Stimulated activated CD4-positive, alpha-beta T cell treated with anti-CD3 and anti-CD28 coated beads, Interleukin-2, amount 100 ng/mL, for 24 hours (primary cell): ENCODE results near the gene NRXN3.

Source experiments
- DNase-seq, 2 donors: peaks; one replicate each; pipeline ENCODE4 v3.0.0-alpha.2; 2020

The NRXN3 gene

DNA sequence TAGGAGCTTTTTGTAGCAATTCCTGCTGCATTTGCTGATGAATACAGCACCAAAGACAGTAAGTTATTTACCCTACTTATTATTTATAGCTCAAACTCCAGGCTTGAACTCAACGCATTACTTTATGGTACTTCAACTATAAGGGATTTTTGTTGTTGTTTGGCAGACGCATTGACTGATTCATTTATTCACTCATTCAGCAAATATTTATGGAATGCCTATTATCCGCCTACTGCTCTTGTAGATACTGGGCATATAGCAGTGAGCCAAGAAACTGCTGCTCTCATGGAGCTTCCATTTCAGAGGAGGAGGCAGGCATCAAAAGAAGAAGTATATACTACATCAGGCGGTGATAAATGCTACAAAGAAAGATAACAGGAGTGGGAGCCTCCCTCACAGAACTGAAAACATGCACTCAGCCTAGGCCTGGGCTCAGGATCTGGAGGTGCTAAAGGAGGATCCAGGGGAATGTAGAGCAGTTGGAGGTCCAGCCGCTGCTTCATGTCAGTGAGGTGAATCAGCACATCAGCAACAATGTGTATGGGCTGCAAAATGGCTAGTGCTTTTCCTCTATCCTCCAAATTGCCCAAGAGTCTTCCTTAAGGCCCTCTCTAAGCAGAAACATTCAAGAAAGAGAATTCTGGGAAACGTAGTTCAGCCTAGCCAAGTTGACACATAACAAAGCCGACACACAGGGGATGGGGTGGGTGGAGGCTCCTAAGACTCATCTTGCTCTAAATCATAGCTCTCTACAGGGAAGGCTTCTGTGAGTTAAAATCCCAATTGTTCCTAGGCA lies 157.5 kb downstream of the NRXN3 start:
- DNase-seq, result no peak

DNA sequence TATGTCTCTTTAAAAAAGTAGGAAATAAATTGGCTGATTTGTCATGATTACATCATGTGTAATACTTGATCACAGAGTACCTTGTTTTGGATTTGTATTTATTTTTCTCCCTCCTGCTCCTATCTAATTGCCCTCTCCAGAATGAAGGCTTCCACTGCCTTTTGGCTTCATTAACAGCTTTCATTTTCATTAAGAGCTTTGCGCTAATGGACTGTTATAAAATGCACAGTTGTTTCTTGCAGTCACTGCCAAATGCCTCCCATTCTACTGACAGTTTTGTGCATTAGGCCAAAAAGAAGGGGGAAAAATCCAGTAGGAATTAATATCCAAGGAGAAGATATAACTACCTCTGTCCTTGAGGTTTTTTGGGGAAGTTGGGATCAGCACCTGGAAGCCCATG lies 159.2 kb downstream of the NRXN3 start:
- no peak for DNase-seq

DNA sequence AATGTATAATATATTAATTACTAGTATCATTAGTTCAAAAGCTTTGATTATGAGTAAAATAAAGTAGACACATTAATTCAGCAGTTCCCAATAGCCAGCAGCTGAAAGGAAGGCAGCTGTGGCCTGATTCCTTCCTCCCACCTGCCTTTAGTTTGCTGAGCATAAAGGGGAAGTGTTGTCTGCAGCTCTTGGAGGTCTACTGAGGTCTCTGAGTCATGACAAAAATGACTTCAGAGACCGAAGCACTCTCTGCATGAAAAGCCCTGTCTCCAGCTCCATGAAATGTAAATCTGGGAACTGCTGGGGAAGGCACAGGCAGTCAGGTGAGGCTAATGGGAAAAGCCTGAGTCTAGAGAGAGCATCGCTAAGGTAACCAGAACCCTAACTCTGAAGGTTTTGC lies 165.4 kb downstream of the NRXN3 start:
- no peak for DNase-seq

- no peak for DNase-seq
Measured at GRCh38 chr14:78340250-78340649, 170.1 kb downstream of the NRXN3 start.

DNA sequence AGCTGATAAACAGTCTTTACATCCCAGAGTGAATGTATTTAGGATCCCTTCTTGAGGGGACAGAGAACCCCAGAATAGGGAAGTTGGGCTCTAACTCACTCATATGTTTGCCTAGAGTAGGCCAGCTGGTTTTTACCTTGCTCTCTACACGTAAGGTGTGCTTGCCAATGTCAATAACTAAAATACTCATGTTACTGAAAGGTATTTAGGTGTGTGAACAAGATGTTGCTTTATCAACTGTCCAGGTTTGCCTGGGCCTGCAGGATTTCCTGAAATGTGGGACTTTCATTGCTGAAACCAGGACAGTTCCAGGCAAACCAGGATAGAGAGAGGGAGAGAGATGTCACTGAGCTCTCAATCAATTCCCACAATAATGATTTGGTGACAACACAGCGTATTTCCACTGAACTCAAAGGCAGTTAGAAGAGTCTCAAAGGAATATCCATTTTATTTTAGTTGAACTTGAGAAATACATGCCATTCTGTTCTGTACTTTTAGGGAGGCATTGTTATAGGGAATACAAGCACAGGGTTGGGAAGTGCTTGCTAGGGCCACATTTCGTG lies 171.7 kb downstream of the NRXN3 start:
- no peak for DNase-seq

DNA sequence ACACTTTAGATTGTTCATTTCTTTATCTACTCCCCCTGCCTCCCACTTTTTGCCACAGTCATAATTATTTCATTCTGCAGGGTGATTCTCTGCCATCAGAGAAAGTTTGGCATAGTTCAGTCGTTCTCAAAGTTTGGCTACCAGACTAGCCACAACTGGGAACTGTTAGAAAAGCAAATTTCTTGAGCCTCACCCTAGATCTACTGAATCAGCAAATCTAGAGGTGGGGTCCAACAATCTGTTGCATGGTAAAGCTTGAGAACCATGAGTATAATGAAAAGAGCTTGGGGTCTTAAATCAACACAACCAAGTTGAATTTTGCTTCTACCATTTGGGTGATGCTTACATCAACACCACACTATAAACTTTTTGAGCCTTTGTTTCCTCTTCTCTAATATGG lies 172.7 kb downstream of the NRXN3 start:
- DNase-seq, result no peak

- no peak for DNase-seq
Measured at GRCh38 chr14:78344290-78344689, 174.1 kb downstream of the NRXN3 start.

- no peak for DNase-seq
Measured at GRCh38 chr14:78345131-78345744, 175.1 kb downstream of the NRXN3 start.

GRCh38 chr14:78346747-78347146 lies 176.6 kb downstream of the NRXN3 start:
- DNase-seq, result no peak

GRCh38 chr14:78355109-78355508 lies 184.9 kb downstream of the NRXN3 start:
- DNase-seq, result no peak

- DNase-seq, result no peak
Measured at GRCh38 chr14:78356391-78356790, 186.2 kb downstream of the NRXN3 start.

GRCh38 chr14:78358591-78358990 lies 188.4 kb downstream of the NRXN3 start:
- DNase-seq, result no peak

GRCh38 chr14:78359581-78359980 lies 189.4 kb downstream of the NRXN3 start:
- DNase-seq, result no peak

DNA sequence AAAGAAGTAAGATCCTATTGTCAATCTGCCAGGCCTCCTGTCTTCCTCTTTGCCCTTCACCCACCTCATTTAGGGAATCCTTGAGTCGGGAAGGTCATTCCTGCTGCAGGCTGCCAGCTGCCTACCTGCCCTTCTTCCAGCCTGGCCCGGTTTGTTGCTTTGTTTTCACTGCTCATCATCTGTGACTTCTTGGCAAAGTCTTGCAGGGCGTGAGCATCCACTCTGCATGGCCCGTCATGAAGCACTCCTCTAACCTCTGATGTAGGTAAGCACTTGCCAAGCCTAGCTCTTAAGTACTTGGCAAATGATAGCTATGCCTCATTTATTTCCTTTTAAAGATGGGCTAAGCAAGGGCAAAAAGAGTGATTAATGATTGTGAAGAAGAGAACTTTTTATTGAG lies 192.8 kb downstream of the NRXN3 start:
- no peak for DNase-seq

DNA sequence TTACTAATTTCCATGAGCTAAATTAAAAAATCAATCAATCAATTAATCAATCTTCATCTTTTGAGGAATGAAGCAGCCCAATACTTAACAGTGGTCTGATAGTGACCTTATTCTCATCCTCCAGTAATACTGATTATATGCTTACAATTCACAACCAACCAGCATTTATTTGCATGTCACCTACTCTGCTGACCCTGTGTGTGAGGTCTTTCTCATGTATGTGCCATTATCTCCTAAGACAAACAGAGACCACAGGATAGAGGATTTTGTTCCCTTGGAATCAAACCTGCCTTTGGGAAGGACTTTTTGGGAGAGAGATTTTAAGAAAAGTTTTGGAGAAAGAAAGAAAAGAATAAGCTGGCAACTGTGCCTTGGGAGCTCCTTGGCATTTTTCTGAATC lies 197.2 kb downstream of the NRXN3 start:
- no peak for DNase-seq

DNA sequence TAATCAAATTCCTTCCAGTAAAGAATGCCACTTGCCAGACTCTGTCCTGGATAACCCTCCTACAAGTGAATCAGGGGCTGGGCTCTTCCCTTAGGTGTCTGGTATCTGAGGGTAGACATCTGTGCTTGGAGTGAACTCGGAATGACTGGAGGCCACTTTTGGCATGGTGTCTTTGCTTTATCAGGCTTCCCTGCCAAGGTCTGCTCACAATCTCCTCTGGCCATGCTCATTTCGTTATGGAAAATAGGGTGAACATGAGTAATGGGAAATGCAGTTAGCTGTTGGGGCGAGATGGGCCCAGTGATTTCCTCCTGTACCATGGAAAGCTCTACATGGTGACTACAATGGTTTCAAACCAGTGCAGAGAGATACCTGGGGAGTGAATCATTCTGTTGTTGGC lies 212.9 kb downstream of the NRXN3 start:
- no peak for DNase-seq

DNA sequence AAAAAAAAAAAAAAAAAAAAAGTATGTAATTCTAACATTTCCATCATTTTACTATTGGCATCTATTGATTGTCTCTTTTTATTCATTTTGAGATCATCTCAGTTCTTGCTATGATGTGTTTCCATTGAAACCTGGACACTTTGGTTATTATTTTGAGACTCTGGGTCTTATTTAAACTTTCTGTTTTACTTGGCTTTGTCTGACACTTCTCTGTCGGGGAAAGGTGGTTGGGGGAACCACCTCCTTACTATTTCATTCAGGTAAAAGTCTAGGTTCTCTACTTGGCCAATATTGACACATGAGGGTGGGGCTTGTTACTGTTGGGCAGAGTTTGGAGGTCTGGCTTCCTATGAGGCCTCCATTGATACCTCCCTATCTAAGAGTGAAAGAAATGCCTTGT lies 228.0 kb downstream of the NRXN3 start:
- no peak for DNase-seq

- peak in 1 of 2 donors; percentile 14 for DNase-seq
Measured at GRCh38 chr14:78399316-78399889, 229.2 kb downstream of the NRXN3 start.

DNA sequence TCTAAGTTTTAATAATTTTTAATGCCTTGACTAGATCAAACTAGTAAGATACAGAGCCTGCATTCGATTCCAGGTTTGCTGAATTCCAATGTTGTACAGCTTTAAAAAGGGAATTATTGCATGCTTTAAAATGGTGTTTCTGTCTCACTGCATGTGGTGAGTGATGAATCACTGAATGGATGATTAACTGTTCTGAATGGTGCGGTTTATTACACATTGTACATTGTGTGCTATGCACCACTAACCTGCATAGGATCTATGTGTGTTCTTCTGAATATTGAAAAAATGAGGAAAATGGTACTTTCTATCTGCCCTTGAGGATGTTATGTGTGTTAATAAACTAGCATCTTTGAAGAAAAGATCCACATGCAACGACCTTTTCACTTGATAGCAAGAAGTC lies 231.7 kb downstream of the NRXN3 start:
- no peak for DNase-seq

GRCh38 chr14:78403278-78403815 lies 233.2 kb downstream of the NRXN3 start:
- DNase-seq, result no peak

DNA sequence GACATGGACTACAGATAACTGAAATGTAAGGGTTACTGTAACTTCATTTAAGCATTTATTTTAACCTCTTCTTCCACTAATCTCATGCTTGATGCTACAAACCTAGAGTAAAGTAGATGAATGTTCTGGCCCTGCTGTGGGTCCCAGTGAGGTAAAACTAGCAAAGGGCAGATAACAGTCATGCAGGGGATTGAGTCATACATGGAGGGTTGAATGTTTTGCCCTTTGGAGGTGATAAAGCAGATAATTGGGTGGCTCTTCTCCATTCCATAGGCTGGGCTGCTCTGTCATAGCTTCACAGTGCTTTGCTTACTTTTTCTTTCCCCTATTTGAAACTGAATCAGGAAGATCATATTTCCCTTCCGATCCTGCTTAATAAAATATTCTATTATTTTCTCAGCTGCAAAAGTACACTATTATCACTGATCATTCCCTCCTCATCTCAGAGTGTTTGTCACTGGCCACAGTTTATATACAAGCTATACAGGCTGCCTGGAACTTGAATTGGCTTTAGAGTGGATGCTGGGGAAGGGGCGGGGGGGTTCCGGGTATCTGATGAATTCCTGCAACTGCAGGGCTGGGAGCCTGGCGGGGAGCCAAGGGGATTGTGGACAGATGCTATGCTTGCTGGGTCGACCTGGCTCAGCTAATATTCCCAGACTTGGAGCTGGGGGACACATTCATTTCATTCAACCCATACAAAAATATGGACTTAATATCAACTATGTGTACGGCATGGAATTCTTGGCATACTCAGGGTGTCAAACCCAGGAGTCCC lies 235.1 kb downstream of the NRXN3 start:
- DNase-seq, result no peak

DNA sequence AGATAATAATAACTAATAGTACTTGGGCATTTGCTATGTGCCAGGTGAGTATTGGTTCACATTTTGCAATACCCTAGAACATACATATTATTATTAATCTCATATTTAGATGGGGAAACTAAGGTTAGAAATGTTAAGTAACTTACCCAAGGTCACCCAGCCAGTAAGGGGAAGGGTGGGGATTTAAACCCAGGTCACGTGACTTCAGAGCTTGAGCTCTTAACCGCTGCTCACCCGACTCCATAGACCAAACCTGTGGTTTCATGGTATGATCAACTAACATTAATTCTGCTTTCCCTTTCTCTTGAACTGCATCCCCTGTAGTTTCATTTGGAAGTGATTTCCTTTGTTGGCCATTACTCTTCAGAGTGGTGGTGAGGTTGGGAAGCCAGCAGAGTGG lies 242.3 kb downstream of the NRXN3 start:
- DNase-seq, result no peak

GRCh38 chr14:78414172-78414571 lies 244.0 kb downstream of the NRXN3 start:
- no peak for DNase-seq
